ENCODE results near the gene SLC38A7. TPM values are rescaled to one million over a fixed set of nuclear protein-coding genes. Genes with fewer than 3 reads are reported as not detected.
"Not testable (repeated sequence)": the region's sequence is repeated elsewhere in the genome, so short reads cannot be mapped to it uniquely, and the experiment has no call there.

The SLC38A7 gene
- total RNA-seq, 1 donor = 18.6 TPM

- no peak for DNase-seq (ENCODE audit: low read depth in 2 of 3, low spot score in 2 of 3)
Observed at GRCh38 chr16:58638148-58639036, 46.2 kb downstream of the SLC38A7 start.

GRCh38 chr16:58637021-58637420 lies 47.5 kb downstream of the SLC38A7 start:
- not testable (repeated sequence) for DNase-seq (ENCODE audit: low read depth in 2 of 3, low spot score in 2 of 3)

DNA sequence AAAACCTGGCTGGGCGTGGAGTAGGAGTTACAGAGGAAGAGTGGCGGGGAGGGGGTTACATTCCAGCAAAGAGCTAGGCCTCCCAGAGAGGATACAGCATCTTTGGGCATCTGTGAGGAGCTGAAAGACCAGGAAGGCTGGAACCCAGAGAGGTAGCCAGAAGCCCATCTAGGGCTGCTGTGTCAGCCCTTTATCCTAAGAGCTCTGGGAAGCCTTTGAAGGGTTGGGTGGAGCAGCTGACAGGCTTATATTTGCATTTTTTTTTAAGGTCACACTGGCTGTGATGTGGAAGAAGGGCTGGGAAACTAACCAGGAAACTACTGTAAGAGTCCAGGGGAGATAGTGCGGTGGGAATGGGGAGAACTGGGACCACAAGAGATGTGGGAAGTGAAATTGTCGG lies 48.1 kb downstream of the SLC38A7 start:
- no peak for DNase-seq (ENCODE audit: low read depth in 2 of 3, low spot score in 2 of 3)

DNA sequence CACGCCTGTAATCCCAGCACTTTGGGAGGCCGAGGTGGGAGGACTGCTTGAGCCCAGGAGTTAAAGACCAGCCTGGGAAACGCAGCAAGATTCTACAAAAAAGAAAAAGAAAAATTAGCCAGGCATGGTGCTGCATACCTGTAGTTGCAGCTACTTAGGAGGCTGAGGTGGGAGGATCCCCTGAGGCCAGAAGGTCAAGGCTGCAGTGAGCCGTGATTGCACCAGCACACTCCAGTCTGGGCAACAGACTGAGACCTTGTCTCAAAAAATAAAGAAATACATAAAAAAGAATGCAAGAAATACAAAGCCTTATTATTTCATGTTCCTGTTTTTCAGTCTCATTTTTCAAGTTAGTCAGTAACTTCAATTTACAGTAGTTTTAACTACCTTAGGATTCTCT lies 49.1 kb downstream of the SLC38A7 start:
- no peak for DNase-seq (ENCODE audit: low read depth in 2 of 3, low spot score in 2 of 3)

GRCh38 chr16:58634265-58634802 lies 50.2 kb downstream of the SLC38A7 start:
- no peak for DNase-seq (ENCODE audit: low read depth in 2 of 3, low spot score in 2 of 3)

DNA sequence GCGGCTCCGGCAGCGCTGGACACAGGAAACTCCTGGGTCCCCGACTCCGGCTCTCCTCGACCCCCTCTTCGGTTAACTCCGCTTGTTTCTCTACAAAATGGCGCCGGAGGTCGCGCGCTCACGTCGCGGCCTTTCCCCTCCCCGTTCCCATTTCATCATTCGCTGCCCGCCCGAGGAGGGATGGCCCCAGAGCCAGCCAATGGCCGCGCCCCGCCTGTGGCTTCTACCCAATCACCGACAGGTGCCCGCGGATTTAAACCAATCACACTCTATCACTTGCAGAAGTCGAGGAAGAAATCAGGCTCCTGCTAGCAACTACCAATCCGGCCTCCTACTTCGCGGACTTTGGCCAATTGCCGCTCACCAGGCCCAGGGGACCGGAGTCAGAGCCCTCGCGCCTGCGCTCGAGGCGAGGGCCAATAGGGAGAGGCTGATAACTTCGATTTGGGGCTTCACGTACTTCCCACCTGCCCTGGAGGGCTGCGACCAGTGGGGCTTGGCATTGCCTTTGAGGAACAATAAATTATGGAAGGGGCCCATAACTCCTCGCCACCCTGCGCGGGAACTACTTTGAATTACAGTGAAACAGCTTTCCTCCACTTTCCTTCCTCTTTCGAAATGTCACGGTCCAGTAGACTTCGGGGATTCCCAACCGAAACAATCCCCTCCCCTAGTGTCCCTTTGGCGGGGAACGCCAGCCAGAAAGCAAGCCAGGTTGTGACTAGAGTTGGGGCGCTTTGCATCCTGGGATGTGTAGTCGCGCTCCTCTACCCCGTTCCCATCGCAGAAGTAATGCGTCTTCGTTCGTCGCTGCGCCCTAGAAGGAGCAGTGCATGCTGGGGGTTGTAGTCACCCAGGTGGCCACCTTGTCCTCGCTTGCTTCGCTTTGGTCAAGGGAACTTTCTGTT lies 54.6 kb downstream of the SLC38A7 start, which contains the start of gene CNOT1:
TSS of gene CNOT1 (minus strand) at position 94 of the 908 bp plus-strand sequence. CDS start 30,489 bp downstream, outside the sequence.
- peak; percentile 91 to 99 (median 98) for DNase-seq (ENCODE audit: low read depth in 2 of 3, low spot score in 2 of 3)

GRCh38 chr16:58628845-58629732 lies 55.5 kb downstream of the SLC38A7 start:
- peak; percentile 11 to 53 (median 38) for DNase-seq (ENCODE audit: low read depth in 2 of 3, low spot score in 2 of 3)

GRCh38 chr16:58624209-58624608 lies 60.4 kb downstream of the SLC38A7 start:
- no peak for DNase-seq (ENCODE audit: low read depth in 2 of 3, low spot score in 2 of 3)

GRCh38 chr16:58620396-58620795 lies 64.2 kb downstream of the SLC38A7 start:
- DNase-seq (ENCODE audit: low read depth in 2 of 3, low spot score in 2 of 3) = no peak

DNA sequence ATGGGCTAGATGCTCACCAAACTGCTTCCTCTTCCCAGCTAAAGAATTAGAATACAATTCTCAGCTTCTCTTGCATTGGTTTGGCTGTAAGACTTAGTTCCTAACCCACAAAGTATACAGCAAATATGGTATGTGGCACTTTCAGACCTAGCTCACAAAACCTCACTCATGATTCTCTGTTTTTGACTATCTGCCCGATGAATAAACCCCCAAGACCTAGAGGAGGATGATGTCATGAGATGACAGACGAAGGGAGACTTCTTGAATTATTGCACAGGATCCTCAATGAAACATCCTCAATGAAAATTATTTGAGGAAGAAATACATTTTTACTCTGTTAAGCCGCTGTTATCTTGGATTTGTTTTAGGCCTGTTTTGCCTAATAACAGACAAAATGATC lies 69.3 kb downstream of the SLC38A7 start:
- no peak for DNase-seq (ENCODE audit: low read depth in 2 of 3, low spot score in 2 of 3)

Other genes starting within 250 kb of the SLC38A7 start
- 6.7 TPM for gene NDRG4, start 184.6 kb downstream of the SLC38A7 start, total RNA-seq
- gene SETD6, start 169.3 kb downstream of the SLC38A7 start, total RNA-seq = 24.8 TPM
- 233 TPM for gene CNOT1, start 54.9 kb downstream of the SLC38A7 start, total RNA-seq
- 21.8 TPM for gene GOT2, start 49.5 kb upstream of the SLC38A7 start, total RNA-seq

Measured in hematopoietic multipotent progenitor cell (in vitro differentiated cells).